CD4-positive, CD25-positive, alpha-beta regulatory T cell (primary cell): ENCODE results near the gene APOL1. TPM values are rescaled to one million over a fixed set of nuclear protein-coding genes. Genes with fewer than 3 reads are reported as not detected.
"Not testable (repeated sequence)": the region's sequence is repeated elsewhere in the genome, so short reads cannot be mapped to it uniquely, and the experiment has no call there.

Source experiments
- ATAC-seq, 2 donors: fragments of 150-1000 bp; cut with Tn5 transposase; one replicate each; pipeline ENCODE4 v1.10.0; 2021; ENCODE audit warnings: low read depth in 2 of 2, moderate number of reproducible peaks in 2 of 2, moderate library complexity in 1 of 2
- DNase-seq, 3 donors: peaks; one replicate each; pipeline versions ENCODE4 v3.0.0 to v3.0.0-alpha.2; 2012 to 2022; ENCODE audit warnings: mixed read lengths in 1 of 3
- H3K27ac ChIP-seq: one replicate; pipeline ENCODE4 v1.7.0; 2013; ENCODE audit warnings: mild to moderate bottlenecking, low read length; ENCODE audit not compliant: insufficient read depth, poor library complexity, severe bottlenecking
- H3K27me3 ChIP-seq: one replicate; pipeline ENCODE4 v1.7.0; 2013; ENCODE audit warnings: low read length; ENCODE audit not compliant: control insufficient read depth, insufficient read depth
- H3K36me3 ChIP-seq: one replicate; pipeline ENCODE4 v1.7.0; 2013; ENCODE audit warnings: mild to moderate bottlenecking, low read length, moderate library complexity; ENCODE audit not compliant: control insufficient read depth, insufficient read depth
- H3K4me1 ChIP-seq: 2 replicates; pipeline ENCODE4 v1.7.0; 2013; ENCODE audit warnings: mild to moderate bottlenecking, low read length; ENCODE audit not compliant: insufficient read depth, control insufficient read depth, poor library complexity, severe bottlenecking
- H3K4me3 ChIP-seq: one replicate; pipeline ENCODE4 v1.7.0; 2013; ENCODE audit warnings: low read depth, mild to moderate bottlenecking, low read length, moderate library complexity
- H3K9me3 ChIP-seq, 2 experiments: 1 replicate in 1 of 2; 2 replicates in 1 of 2; pipeline ENCODE4 v1.7.0; 2013; ENCODE audit warnings: low read length in 2 of 2, mild to moderate bottlenecking in 1 of 2, moderate library complexity in 1 of 2; ENCODE audit not compliant: control insufficient read depth in 2 of 2
- H3K27ac Mint-ChIP-seq, 3 donors: one replicate each; pipeline ENCODE4 v1.8.0; 2020 to 2022; ENCODE audit warnings: mild to moderate bottlenecking in 3 of 3, mixed read lengths in 3 of 3, moderate library complexity in 2 of 3
- H3K27me3 Mint-ChIP-seq: one replicate; pipeline ENCODE4 v1.8.0; 2022; ENCODE audit warnings: mild to moderate bottlenecking, mixed read lengths
- H3K36me3 Mint-ChIP-seq: one replicate; pipeline ENCODE4 v1.8.0; 2020; ENCODE audit warnings: mixed read lengths
- H3K4me1 Mint-ChIP-seq, 4 donors: one replicate each; pipeline ENCODE4 v1.8.0; 2020 to 2022; ENCODE audit warnings: mixed read lengths in 4 of 4, mild to moderate bottlenecking in 1 of 4
- H3K4me3 Mint-ChIP-seq, 4 donors: one replicate each; pipeline ENCODE4 v1.8.0; 2020 to 2022; ENCODE audit warnings: mild to moderate bottlenecking in 4 of 4, mixed read lengths in 4 of 4, moderate library complexity in 3 of 4
- H3K9me3 Mint-ChIP-seq, 7 donors: one replicate each; pipeline ENCODE4 v1.8.0; 2020 to 2022; ENCODE audit warnings: mixed read lengths in 7 of 7, mild to moderate bottlenecking in 3 of 7, moderate library complexity in 2 of 7
- polyA plus RNA-seq, 4 donors: library from polyadenylated mRNA; unstranded; fragments of 300-500 nt; fragmentation: Illumina TruSeq; gene quantifications; one replicate each; pipeline ENCODE4 v1.2.3, GENCODE V29; 2021
- total RNA-seq: library from RNA; stranded (reverse); gene quantifications from one replicate; pipeline ENCODE4 v1.2.3, GENCODE V29; 2022

APOL1 gene
- total and polyA plus RNA-seq, 5 donors from 2014 or later, result 6.3 to 16.8 (median 7.6) TPM

- Mint-ChIP-seq H3K9me3 (peaks cover 0 to 5% (median 0%) of the 10 kb centered on the region in 7 donors), H3K4me3 (peak overlapping the region in 1 of 4 donors; percentile 67), H3K27me3 (peaks cover 11% of the 10 kb centered on the region), H3K27ac (peak overlapping the region in 2 of 3 donors; percentile 61 to 92), H3K36me3 (peaks cover 41% of the 10 kb centered on the region), H3K4me1 (peaks cover 0 to 44% (median 20%) of the 10 kb centered on the region in 4 donors)
- H3K27ac ChIP-seq, result no peak overlapping the region
- H3K4me3 ChIP-seq, result no peak overlapping the region
- no peaks in the 10 kb centered on the region for H3K27me3 ChIP-seq
- H3K9me3 ChIP-seq, result no peaks in the 10 kb centered on the region
- peaks cover 83% of the 10 kb centered on the region for H3K36me3 ChIP-seq
- DNase-seq (no peak), ATAC-seq (no peak)
- H3K4me1 ChIP-seq, result peaks cover 23% of the 10 kb centered on the region
Measured at GRCh38 chr22:36288571-36289405, 35.9 kb downstream of the APOL1 start.

GRCh38 chr22:36289406-36289870, 36.5 kb downstream of the APOL1 start:
- H3K9me3 ChIP-seq, result no peaks in the 10 kb centered on the region
- no peaks in the 10 kb centered on the region for H3K27me3 ChIP-seq
- Mint-ChIP-seq H3K27me3 (peaks cover 11% of the 10 kb centered on the region), H3K4me3 (peak overlapping the region; percentile 58 to 78 (median 72)), H3K9me3 (peaks cover 0 to 5% (median 0%) of the 10 kb centered on the region in 7 donors), H3K4me1 (peaks cover 0 to 43% (median 20%) of the 10 kb centered on the region in 4 donors), H3K36me3 (peaks cover 41% of the 10 kb centered on the region), H3K27ac (peak overlapping the region; percentile 64 to 92 (median 89))
- peak overlapping the region; percentile 55 for H3K27ac ChIP-seq
- H3K4me1 ChIP-seq, result peaks cover 23% of the 10 kb centered on the region
- DNase-seq (no peak), ATAC-seq (no peak)
- peak overlapping the region; percentile 38 for H3K4me3 ChIP-seq
- peaks cover 83% of the 10 kb centered on the region for H3K36me3 ChIP-seq

GRCh38 chr22:36289948-36290371, 37.0 kb downstream of the APOL1 start:
- not testable (repeated sequence) for H3K9me3 ChIP-seq, H3K27me3 ChIP-seq, H3K9me3 Mint-ChIP-seq
- Histone ChIP-seq H3K4me3 (peak overlapping the region; percentile 38), H3K27ac (peak overlapping the region; percentile 55), H3K36me3 (peaks cover 83% of the 10 kb centered on the region), H3K4me1 (peaks cover 23% of the 10 kb centered on the region)
- peak overlapping the region; percentile 64 to 92 (median 89) for H3K27ac Mint-ChIP-seq
- ATAC-seq, result peak; percentile 62 to 72
- peaks cover 0 to 44% (median 20%) of the 10 kb centered on the region in 4 donors for H3K4me1 Mint-ChIP-seq
- peaks cover 11% of the 10 kb centered on the region for H3K27me3 Mint-ChIP-seq
- peak; percentile 26 to 68 (median 63) for DNase-seq
- H3K36me3 Mint-ChIP-seq, result peaks cover 43% of the 10 kb centered on the region
- H3K4me3 Mint-ChIP-seq, result peak overlapping the region; percentile 58 to 78 (median 72)

GRCh38 chr22:36290391-36291075, 37.6 kb downstream of the APOL1 start:
- H3K27me3 ChIP-seq, H3K4me3 ChIP-seq, H3K9me3 Mint-ChIP-seq, H3K27ac ChIP-seq, DNase-seq, ATAC-seq, H3K9me3 ChIP-seq: not testable (repeated sequence)
- Mint-ChIP-seq H3K27me3 (peaks cover 11% of the 10 kb centered on the region), H3K4me3 (peak overlapping the region in 2 of 4 donors; percentile 43 to 69), H3K36me3 (peaks cover 46% of the 10 kb centered on the region), H3K4me1 (peaks cover 0 to 44% (median 20%) of the 10 kb centered on the region in 4 donors), H3K27ac (peak overlapping the region in 1 of 3 donors; percentile 92)
- peaks cover 23% of the 10 kb centered on the region for H3K4me1 ChIP-seq
- peaks cover 83% of the 10 kb centered on the region for H3K36me3 ChIP-seq

DNA sequence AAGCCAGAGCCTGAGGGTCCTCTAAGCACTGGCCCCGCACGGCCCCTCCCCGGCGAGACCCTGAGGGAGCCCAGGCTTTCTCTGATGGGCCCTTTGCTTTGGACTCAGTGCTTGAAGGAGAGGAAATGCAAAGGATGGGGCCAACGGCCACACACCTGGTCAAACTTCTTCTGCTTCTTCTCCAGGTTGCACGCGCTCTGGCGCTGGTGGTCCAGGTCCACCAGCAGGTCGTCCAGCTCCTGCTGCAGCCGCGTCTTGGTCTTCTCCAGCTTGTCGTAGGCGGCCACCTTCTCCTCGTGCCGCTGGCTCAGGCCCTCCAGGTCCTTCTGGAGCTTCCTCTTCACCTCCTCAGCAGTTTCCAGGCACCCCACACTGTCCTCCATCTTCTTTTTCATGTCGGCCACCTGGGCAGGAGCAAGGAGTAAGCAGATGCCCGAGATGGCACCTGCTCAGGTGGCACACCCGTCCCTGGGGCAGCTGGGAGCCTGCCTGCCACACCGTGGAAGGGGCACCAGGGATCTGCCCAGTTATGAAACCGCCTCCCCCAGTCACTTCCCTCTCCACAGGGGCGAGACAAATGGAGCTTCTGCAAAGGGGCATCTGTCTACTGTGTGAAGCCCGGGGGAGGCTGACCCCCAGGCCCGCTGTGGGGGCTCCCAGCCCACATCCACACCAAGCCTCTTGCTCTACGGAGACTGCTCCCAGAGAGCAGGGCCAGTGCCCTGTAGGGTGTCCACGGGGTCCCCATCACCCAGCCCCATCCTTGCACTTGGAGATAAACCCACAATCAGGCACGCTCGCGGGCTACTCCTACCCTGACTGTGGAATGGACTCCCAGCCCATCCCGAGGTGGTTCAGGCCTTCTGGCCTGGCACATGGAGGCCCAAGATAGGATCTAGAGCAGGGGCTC, 39.2 kb downstream of the APOL1 start:
- Histone ChIP-seq H3K9me3 (no peaks in the 10 kb centered on the region), H3K27ac (no peak overlapping the region), H3K4me1 (peaks cover 23% of the 10 kb centered on the region), H3K27me3 (no peaks in the 10 kb centered on the region), H3K4me3 (no peak overlapping the region), H3K36me3 (peaks cover 83% of the 10 kb centered on the region)
- Mint-ChIP-seq H3K27ac (peak overlapping the region; percentile 69 to 95 (median 80)), H3K36me3 (peaks cover 43% of the 10 kb centered on the region), H3K9me3 (peaks cover 0 to 5% (median 0%) of the 10 kb centered on the region in 7 donors), H3K27me3 (peaks cover 6% of the 10 kb centered on the region), H3K4me3 (peak overlapping the region; percentile 15 to 84 (median 60)), H3K4me1 (peaks cover 0 to 39% (median 18%) of the 10 kb centered on the region in 4 donors)
- DNase-seq, result no peak
- no peak for ATAC-seq

GRCh38 chr22:36292823-36293530, 40.0 kb downstream of the APOL1 start:
- H3K4me3 ChIP-seq, result no peak overlapping the region
- ATAC-seq, result no peak
- peak overlapping the region in 2 of 3 donors; percentile 67 to 81 for H3K27ac Mint-ChIP-seq
- peaks cover 0 to 5% (median 0%) of the 10 kb centered on the region in 7 donors for H3K9me3 Mint-ChIP-seq
- no peaks in the 10 kb centered on the region for H3K9me3 ChIP-seq
- peak overlapping the region; percentile 7 to 49 (median 24) for H3K4me3 Mint-ChIP-seq
- H3K4me1 Mint-ChIP-seq, result peaks cover 0 to 35% (median 16%) of the 10 kb centered on the region in 4 donors
- no peaks in the 10 kb centered on the region for H3K27me3 ChIP-seq
- no peak for DNase-seq
- no peak overlapping the region for H3K27ac ChIP-seq
- H3K36me3 ChIP-seq, result peaks cover 85% of the 10 kb centered on the region
- peaks cover 23% of the 10 kb centered on the region for H3K4me1 ChIP-seq
- peaks cover 6% of the 10 kb centered on the region for H3K27me3 Mint-ChIP-seq
- H3K36me3 Mint-ChIP-seq, result peaks cover 49% of the 10 kb centered on the region
